ENCODE results near the gene GALNT18. TPM values are rescaled to one million over a fixed set of nuclear protein-coding genes. Genes with fewer than 3 reads are reported as not detected.

GALNT18 gene
- total and polyA plus RNA-seq, 2 of the 4 experiments (the other 2 are of a cell fraction), result 9.5 to 11.3 TPM

DNA sequence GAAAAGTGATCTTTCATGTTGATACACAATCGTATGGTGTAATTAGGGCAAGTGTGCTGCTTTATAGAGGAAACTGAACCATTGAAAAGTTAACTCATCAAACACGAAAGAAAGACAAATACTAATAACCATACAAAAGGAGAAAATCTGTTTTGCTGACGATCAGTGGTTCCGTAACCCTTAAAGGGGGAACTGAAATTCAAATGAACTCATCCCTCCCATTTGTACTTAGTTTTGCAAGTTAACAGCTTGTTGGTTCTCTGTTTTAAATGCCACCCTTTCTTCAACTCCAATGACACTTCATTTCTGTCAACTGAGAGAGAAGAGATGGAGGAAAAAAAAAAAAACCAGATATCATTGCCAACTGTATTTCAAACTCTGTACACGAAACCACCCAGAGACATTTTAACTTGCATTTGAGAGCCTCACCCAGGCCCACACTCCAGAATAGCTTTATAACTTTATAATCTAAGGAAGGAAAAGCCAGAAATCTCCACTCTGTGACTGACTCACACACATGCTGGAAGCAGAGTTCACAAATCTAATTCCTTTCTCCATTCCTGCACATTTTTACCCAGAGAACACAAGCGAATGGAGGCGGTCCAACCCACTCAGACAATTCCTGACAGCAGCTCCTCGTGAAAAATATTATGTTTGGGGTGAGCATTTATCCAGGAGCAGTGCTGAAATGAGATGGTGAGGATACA, 251.4 kb downstream of the GALNT18 start:
- Histone ChIP-seq H4K8ac (ENCODE audit: low read depth in 2 of 2, low read length in 2 of 2) (no peak overlapping the region), H2AFZ (replicated peaks; ENCODE audit: low read length, poor library complexity) (no peak overlapping the region), H2BK15ac (ENCODE audit: low read depth, low read length) (no peak overlapping the region), H3K4ac (ENCODE audit: low read depth, low read length) (no peak overlapping the region), H3K79me1 (ENCODE audit: low read depth in 1 of 2, low read length in 2 of 2) (no peaks in the 10 kb centered on the region), H2BK20ac (ENCODE audit: low read depth, low read length) (no peak overlapping the region), H2AK9ac (replicated peaks; ENCODE audit: low read depth, low read length, poor library complexity) (no peak overlapping the region), H3K36me3 (ENCODE audit: control insufficient read depth, insufficient read depth, low read length) (no peaks in the 10 kb centered on the region), H3K4me2 (ENCODE audit: low read depth, low read length) (no peak overlapping the region), H2BK5ac (ENCODE audit: low read depth, low read length, poor library complexity, severe bottlenecking) (no peak overlapping the region), H3K4me1 (ENCODE audit: control insufficient read depth, insufficient read depth, low read length) (no peaks in the 10 kb centered on the region), H3K4me3 (ENCODE audit: insufficient read depth, low read depth, low read length) (no peak overlapping the region), H4K91ac (ENCODE audit: insufficient read depth, low read depth, low read length) (no peak overlapping the region), H4K20me1 (ENCODE audit: insufficient read depth, low read length) (no peaks in the 10 kb centered on the region), H2AK5ac (ENCODE audit: low read depth, low read length) (no peak overlapping the region), H3K9me1 (ENCODE audit: insufficient read depth, low read length) (no peaks in the 10 kb centered on the region), H3K27ac (ENCODE audit: insufficient read depth, low read length) (no peak overlapping the region), H4K5ac (ENCODE audit: low read depth, low read length) (no peak overlapping the region), H3K23ac (ENCODE audit: low read depth, low read length) (no peak overlapping the region), H3K56ac (ENCODE audit: extremely low read depth, insufficient read depth, low read length) (no peak overlapping the region), H3K14ac (replicated peaks; ENCODE audit: low read depth, low read length) (no peak overlapping the region), H3K18ac (ENCODE audit: low read depth, low read length) (no peak overlapping the region), H2BK120ac (ENCODE audit: low read depth, low read length) (no peak overlapping the region), H3K27me3 (ENCODE audit: control insufficient read depth, insufficient read depth, low read length) (peaks cover 3% of the 10 kb centered on the region; the same call in 1 of the 2 replicates), H3K9me3 (ENCODE audit: control insufficient read depth, insufficient read depth, low read length) (no peaks in the 10 kb centered on the region), H3K9ac (ENCODE audit: low read depth, low read length) (no peak overlapping the region)
- no peak for DNase-seq
- TF ChIP-seq POLR2A (IDR thresholded peaks at IDR 0.05; ENCODE audit: low read depth, low read length) (no peak), FOS (IDR thresholded peaks at IDR 0.05; ENCODE audit: low read depth, low read length) (no peak), NFE2L2 (IDR thresholded peaks at IDR 0.05; ENCODE audit: low read depth, low read length) (no peak)
- TF ChIP-seq, protein P1, sequence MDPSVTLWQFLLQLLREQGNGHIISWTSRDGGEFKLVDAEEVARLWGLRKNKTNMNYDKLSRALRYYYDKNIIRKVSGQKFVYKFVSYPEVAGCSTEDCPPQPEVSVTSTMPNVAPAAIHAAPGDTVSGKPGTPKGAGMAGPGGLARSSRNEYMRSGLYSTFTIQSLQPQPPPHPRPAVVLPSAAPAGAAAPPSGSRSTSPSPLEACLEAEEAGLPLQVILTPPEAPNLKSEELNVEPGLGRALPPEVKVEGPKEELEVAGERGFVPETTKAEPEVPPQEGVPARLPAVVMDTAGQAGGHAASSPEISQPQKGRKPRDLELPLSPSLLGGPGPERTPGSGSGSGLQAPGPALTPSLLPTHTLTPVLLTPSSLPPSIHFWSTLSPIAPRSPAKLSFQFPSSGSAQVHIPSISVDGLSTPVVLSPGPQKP (IDR thresholded peaks at IDR 0.05; ENCODE audit: borderline replicate concordance, low read depth, low read length), result no peak
- in situ Hi-C loops (cut with MboI; ENCODE audit: low sequenced_read_pairs), result no loop called here
- no peak for ATAC-seq (ENCODE audit: low read depth)
- intact Hi-C loops (cut with micrococcal nuclease), result no loop called here
- WGBS, 2 experiments (ENCODE audit: extremely low coverage in 2 of 2, insufficient read length in 1 of 2), result 73% methylated on average over 2 of the region's 8 CpGs; no CpG with 5 or more reads in 1 of the 2 experiments
- no TSS peak for BruUV-seq (replicated peaks)
- ChIA-PET POLR2A (ENCODE audit: unreplicated experiment) (no interaction called here), CTCF (no interaction called here)
- dilution Hi-C loops (cut with HindIII; ENCODE audit: low sequenced_read_pairs, unreplicated experiment), result no loop called here

Data from IMR-90 (cell line).